Middle frontal gyrus (tissue), 1 donor: ENCODE data around the gene DENND1A.
"Not testable (repeated sequence)": the region's sequence is repeated elsewhere in the genome, so short reads cannot be mapped to it uniquely, and the experiment has no call there.

Experiments
- DNase-seq: peaks from one replicate; pipeline ENCODE4 v3.0.0-alpha.2; 2015; ENCODE audit warnings: low spot score; ENCODE audit errors: extremely low spot score

The DENND1A gene

GRCh38 chr9:123398938-123399337 is 531.0 kb downstream of the DENND1A start:
- DNase-seq, result not testable (repeated sequence)

- no peak for DNase-seq
These were observed 532.0 kb downstream of the DENND1A start for GRCh38 chr9:123397975-123398374.

GRCh38 chr9:123395689-123396511 is 534.0 kb downstream of the DENND1A start:
- DNase-seq, result no peak

- no peak for DNase-seq
These were observed 534.6 kb downstream of the DENND1A start for GRCh38 chr9:123395276-123395688.

GRCh38 chr9:123394291-123395235 is 535.4 kb downstream of the DENND1A start:
- DNase-seq, result no peak

- DNase-seq, result no peak
These were observed 537.1 kb downstream of the DENND1A start for GRCh38 chr9:123392802-123393201.

GRCh38 chr9:123391946-123392345 is 538.0 kb downstream of the DENND1A start:
- DNase-seq, result no peak

- no peak for DNase-seq
These were observed 538.7 kb downstream of the DENND1A start for GRCh38 chr9:123391233-123391632.

- no peak for DNase-seq
These were observed 539.4 kb downstream of the DENND1A start for GRCh38 chr9:123390337-123391135.

GRCh38 chr9:123389698-123390097 is 540.2 kb downstream of the DENND1A start:
- DNase-seq, result no peak

GRCh38 chr9:123389070-123389469 is 540.9 kb downstream of the DENND1A start:
- no peak for DNase-seq

- DNase-seq, result no peak
These were observed 542.2 kb downstream of the DENND1A start for GRCh38 chr9:123387686-123388085.

- DNase-seq, result no peak
These were observed 546.3 kb downstream of the DENND1A start for GRCh38 chr9:123383512-123384170.

GRCh38 chr9:123382653-123383511 is 547.0 kb downstream of the DENND1A start:
- no peak for DNase-seq

- no peak for DNase-seq
These were observed 548.8 kb downstream of the DENND1A start for GRCh38 chr9:123380852-123381705.

GRCh38 chr9:123378956-123379660 is 550.8 kb downstream of the DENND1A start:
- DNase-seq, result no peak

GRCh38 chr9:123378025-123378424 is 551.9 kb downstream of the DENND1A start:
- no peak for DNase-seq
